ENCODE data around the gene LCN12. TPM values are rescaled to one million over a fixed set of nuclear protein-coding genes. Genes with fewer than 3 reads are reported as not detected.
A peak's percentile ranks its signal among the peaks of the same experiment; 100 is the strongest.

Gene LCN12
- total RNA-seq, 1 donor from 2014 or later, result 1.9 TPM

- intact Hi-C loops (cut with DNase I), result no loop called here
- no peaks in the 10 kb centered on the region for H3K36me3 ChIP-seq
- peaks cover 40% of the 10 kb centered on the region for H3K4me1 ChIP-seq
- no peak for TF ChIP-seq CTCF (IDR thresholded peaks at IDR 0.05)
- peak overlapping the region; percentile 88 for H3K27ac ChIP-seq
- ATAC-seq, result peak in 1 of 2 donors; percentile 7
- peak overlapping the region; percentile 81 for H3K4me3 ChIP-seq
- H3K27me3 ChIP-seq (ENCODE audit: low read depth), result no peaks in the 10 kb centered on the region
- H3K9me3 ChIP-seq, result no peaks in the 10 kb centered on the region
- DNase-seq, result no peak
Observed at GRCh38 chr9:136949239-136949816, 2.7 kb upstream of the LCN12 start.

- H3K9me3 ChIP-seq, result no peaks in the 10 kb centered on the region
- H3K36me3 ChIP-seq, result no peaks in the 10 kb centered on the region
- intact Hi-C loops (cut with DNase I), result no loop called here
- ATAC-seq (peak; percentile 92 to 96), DNase-seq (peak; percentile 97)
- TF ChIP-seq CTCF (IDR thresholded peaks at IDR 0.05), result no peak
- H3K4me3 ChIP-seq, result peak overlapping the region; percentile 81
- H3K4me1 ChIP-seq, result peaks cover 36% of the 10 kb centered on the region
- peak overlapping the region; percentile 88 for H3K27ac ChIP-seq
- H3K27me3 ChIP-seq (ENCODE audit: low read depth), result no peaks in the 10 kb centered on the region
Observed at GRCh38 chr9:136949817-136950655, 2.0 kb upstream of the LCN12 start.

- DNase-seq (peak; percentile 52), ATAC-seq (peak; percentile 10 to 39)
- H3K27ac ChIP-seq, result peak overlapping the region; percentile 88
- TF ChIP-seq CTCF (IDR thresholded peaks at IDR 0.05), result no peak
- H3K9me3 ChIP-seq, result no peaks in the 10 kb centered on the region
- no peaks in the 10 kb centered on the region for H3K36me3 ChIP-seq
- intact Hi-C loops (cut with DNase I), result no loop called here
- peaks cover 36% of the 10 kb centered on the region for H3K4me1 ChIP-seq
- peak overlapping the region; percentile 81 for H3K4me3 ChIP-seq
- H3K27me3 ChIP-seq (ENCODE audit: low read depth), result no peaks in the 10 kb centered on the region
Observed at GRCh38 chr9:136950656-136951276, 1.3 kb upstream of the LCN12 start.

- Histone ChIP-seq H3K4me3 (no peak overlapping the region), H3K36me3 (no peaks in the 10 kb centered on the region), H3K27me3 (ENCODE audit: low read depth) (no peaks in the 10 kb centered on the region), H3K27ac (no peak overlapping the region), H3K9me3 (no peaks in the 10 kb centered on the region), H3K4me1 (peaks cover 30% of the 10 kb centered on the region)
- ATAC-seq (no peak), DNase-seq (peak; percentile 39)
- no peak for TF ChIP-seq CTCF (IDR thresholded peaks at IDR 0.05)
- intact Hi-C loops (cut with DNase I), result no loop called here
Observed at GRCh38 chr9:136952321-136952850, 313 bp downstream of the LCN12 start.

GRCh38 chr9:136952876-136953770, 1.1 kb downstream of the LCN12 start:
- TF ChIP-seq CTCF (IDR thresholded peaks at IDR 0.05), result no peak
- no peaks in the 10 kb centered on the region for H3K9me3 ChIP-seq
- no peak overlapping the region for H3K4me3 ChIP-seq
- intact Hi-C loops (cut with DNase I), result no loop called here
- no peak overlapping the region for H3K27ac ChIP-seq
- no peak for ATAC-seq
- no peaks in the 10 kb centered on the region for H3K36me3 ChIP-seq
- no peaks in the 10 kb centered on the region for H3K27me3 ChIP-seq (ENCODE audit: low read depth)
- peaks cover 22% of the 10 kb centered on the region for H3K4me1 ChIP-seq
- DNase-seq, result peak; percentile 35
